Measurements from ENCODE around the gene CWH43. TPM values are rescaled to one million over a fixed set of nuclear protein-coding genes. Genes with fewer than 3 reads are reported as not detected.
"Not testable (repeated sequence)": the region's sequence is repeated elsewhere in the genome, so short reads cannot be mapped to it uniquely, and the experiment has no call there.

CWH43 gene
- total RNA-seq, 4 donors from 2014 or later, result 11.6 to 38.0 (median 20.8) TPM

DNA sequence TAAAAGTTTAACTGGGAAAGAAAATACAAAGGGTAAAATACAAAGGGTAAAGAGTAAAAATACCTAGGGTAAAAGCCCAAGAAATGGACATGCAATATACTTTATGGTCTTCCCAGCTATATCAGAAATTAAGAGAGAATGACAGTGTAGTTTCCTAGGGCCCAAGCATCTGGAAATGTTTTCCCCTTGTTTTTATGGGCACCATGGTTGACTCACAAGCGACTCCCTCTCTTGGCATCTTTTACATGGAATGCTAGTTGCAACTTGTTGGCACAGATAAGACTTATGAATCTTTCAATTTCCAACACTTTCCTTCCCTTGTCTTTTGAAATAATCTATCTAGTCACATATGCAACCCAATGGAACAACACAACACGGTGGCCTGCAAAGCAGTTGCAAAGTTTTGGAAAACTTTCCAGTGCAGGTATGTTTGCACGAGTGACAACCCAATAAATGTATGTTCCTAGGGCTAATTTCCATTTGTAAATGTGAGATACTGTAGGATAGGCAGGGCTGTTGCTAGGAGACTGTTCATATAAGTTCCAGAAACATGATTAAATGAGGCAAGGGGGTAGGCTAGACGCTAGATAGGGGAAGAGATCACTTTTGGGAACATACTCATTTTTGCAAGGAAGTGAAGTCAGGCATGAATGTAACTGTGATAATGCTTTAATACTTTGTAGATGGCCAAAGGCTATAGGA is 36.4 kb upstream of the CWH43 start:
- WGBS, 2 donors, result 37 to 59% methylated on average over 4 of the region's 4 CpGs
- intact Hi-C loops (cut with DNase I), result no loop called here
- H3K27ac ChIP-seq, result no peak overlapping the region

DNA sequence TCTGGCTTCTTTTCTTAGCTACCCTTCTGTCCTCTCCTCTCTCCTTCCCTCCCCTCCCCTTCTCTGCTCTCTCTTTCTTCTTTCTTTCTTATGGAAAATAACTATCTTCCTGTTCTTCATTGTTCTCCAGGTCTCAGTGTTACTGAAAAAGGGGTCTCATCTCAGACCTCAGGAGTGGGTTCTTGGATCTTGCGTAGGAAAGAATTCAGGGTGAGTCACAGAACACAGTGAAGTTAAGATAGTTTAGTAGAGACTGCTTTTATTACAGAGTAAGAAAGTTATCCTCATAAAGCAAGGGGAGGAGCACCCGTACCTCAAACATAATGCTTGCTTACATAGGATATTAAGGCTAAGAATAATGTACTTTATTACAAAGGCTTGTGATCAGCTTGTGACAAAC is 31.8 kb upstream of the CWH43 start:
- intact Hi-C loops (cut with DNase I), result no loop called here
- 74 to 79% methylated on average over 2 of the region's 2 CpGs for WGBS, 2 donors
- H3K27me3 ChIP-seq, result no peaks in the 10 kb centered on the region
- no peaks in the 10 kb centered on the region for H3K36me3 ChIP-seq
- H3K9me3 ChIP-seq, result no peaks in the 10 kb centered on the region
- H3K4me1 ChIP-seq, result peaks cover 0 to 13% (median 0%) of the 10 kb centered on the region in 3 donors
- TF ChIP-seq POLR2A (IDR thresholded peaks at IDR 0.05), result no peak
- TF ChIP-seq, protein P1, sequence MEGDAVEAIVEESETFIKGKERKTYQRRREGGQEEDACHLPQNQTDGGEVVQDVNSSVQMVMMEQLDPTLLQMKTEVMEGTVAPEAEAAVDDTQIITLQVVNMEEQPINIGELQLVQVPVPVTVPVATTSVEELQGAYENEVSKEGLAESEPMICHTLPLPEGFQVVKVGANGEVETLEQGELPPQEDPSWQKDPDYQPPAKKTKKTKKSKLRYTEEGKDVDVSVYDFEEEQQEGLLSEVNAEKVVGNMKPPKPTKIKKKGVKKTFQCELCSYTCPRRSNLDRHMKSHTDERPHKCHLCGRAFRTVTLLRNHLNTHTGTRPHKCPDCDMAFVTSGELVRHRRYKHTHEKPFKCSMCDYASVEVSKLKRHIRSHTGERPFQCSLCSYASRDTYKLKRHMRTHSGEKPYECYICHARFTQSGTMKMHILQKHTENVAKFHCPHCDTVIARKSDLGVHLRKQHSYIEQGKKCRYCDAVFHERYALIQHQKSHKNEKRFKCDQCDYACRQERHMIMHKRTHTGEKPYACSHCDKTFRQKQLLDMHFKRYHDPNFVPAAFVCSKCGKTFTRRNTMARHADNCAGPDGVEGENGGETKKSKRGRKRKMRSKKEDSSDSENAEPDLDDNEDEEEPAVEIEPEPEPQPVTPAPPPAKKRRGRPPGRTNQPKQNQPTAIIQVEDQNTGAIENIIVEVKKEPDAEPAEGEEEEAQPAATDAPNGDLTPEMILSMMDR (IDR thresholded peaks at IDR 0.05), result no peak
- no peak overlapping the region for H3K4me3 ChIP-seq
- DNase-seq, result no peak
- no peak overlapping the region for H3K27ac ChIP-seq

More for the DNA sequence above, 36.4 kb upstream of the CWH43 start:
- Histone ChIP-seq H3K9me3 (no peaks in the 10 kb centered on the region), H3K4me1 (peaks cover 0 to 26% (median 0%) of the 10 kb centered on the region in 3 donors), H3K4me3 (no peak overlapping the region), H3K36me3 (no peaks in the 10 kb centered on the region), H3K27me3 (no peaks in the 10 kb centered on the region)
- DNase-seq, result no peak
- TF ChIP-seq POLR2A (IDR thresholded peaks at IDR 0.05), result no peak
- TF ChIP-seq, protein P1 (IDR thresholded peaks at IDR 0.05), result no peak

DNA sequence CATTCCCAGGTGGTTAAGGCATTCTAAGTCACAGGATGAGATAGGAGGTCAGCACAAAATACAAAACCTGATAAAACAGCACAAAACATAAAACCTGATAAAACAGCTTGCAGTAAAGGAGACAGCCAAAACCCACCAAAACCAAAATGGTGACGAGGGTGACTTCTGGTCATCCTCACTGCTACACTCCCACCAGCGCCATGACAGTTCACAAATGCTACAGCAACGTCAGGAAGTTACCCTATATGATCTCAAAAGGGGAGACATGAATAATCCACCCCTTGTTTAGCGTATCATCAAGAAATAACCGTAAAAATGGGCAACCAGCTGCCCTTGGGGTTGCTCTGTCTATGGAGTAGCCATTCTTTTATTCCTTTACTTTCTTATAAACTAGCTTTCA is 28.7 kb upstream of the CWH43 start:
- H3K4me3 ChIP-seq; H3K9me3 ChIP-seq; H3K27ac ChIP-seq; DNase-seq; intact Hi-C loops (cut with DNase I); H3K27me3 ChIP-seq; H3K36me3 ChIP-seq: not testable (repeated sequence)
- WGBS, 2 donors, result 91 to 92% methylated on average over 5 of the region's 5 CpGs
- peaks cover 0 to 19% (median 0%) of the 10 kb centered on the region in 3 donors for H3K4me1 ChIP-seq

DNA sequence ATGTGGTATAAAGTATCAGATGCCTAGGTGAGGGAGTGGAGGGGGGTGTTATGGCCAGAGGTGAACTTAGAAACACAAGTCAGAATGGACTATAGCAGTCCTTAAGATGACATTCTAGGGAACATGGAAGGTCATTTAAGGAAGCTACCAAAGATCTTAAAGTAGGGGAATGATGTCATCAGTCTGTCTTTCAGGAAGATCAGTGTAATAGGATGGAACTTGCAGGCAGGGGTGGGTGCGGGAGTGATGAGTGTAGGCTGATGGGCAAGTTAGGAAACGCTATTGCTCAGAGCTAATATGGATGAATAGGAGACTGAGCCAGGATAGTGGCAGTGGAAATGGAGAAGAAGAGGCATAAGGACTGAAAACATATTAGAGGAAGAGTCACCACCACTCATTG is 27.5 kb upstream of the CWH43 start:
- no peaks in the 10 kb centered on the region for H3K27me3 ChIP-seq
- no peak overlapping the region for H3K4me3 ChIP-seq
- WGBS, 2 donors, result 63 to 69% methylated on average over 2 of the region's 2 CpGs
- intact Hi-C loops (cut with DNase I), result no loop called here
- no peaks in the 10 kb centered on the region for H3K36me3 ChIP-seq
- H3K9me3 ChIP-seq, result no peaks in the 10 kb centered on the region
- TF ChIP-seq POLR2A (IDR thresholded peaks at IDR 0.05), result no peak
- TF ChIP-seq, protein P1 (IDR thresholded peaks at IDR 0.05), result no peak
- no peak for DNase-seq
- peaks cover 0 to 26% (median 0%) of the 10 kb centered on the region in 3 donors for H3K4me1 ChIP-seq
- H3K27ac ChIP-seq, result no peak overlapping the region

DNA sequence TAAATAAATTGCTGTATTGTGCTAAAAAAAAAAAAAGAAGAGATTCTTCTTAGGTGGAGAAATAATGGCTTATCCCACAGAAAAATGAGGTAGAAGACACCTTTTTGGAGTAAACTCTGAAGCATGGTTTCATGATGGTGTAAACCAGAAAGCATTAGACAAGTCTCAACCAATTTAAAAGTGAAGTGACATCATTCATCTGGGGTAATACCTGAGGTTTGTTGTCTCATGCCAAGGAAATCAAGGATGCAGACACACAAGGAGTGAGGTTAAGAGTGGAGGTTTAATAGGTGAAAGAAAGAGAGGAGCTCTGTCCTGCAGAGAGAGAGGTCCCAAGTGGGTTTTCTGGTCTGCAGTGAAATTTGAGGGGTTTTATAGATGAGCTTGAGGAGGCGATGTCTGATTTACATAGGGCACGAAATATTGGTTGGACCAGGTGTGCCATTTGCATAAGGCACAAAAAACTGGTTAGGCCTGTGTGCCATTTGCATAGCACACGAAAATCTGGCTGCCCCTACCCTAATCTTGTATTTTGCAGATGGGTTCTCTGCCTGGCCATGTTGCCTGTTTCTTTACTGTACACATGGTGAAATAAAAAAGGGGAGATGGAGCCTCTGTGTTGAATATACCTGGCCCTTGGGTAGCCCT is 25.0 kb upstream of the CWH43 start:
- H3K36me3 ChIP-seq, result no peaks in the 10 kb centered on the region
- no peak overlapping the region for H3K27ac ChIP-seq
- DNase-seq, result no peak
- TF ChIP-seq, protein P1 (IDR thresholded peaks at IDR 0.05), result no peak
- TF ChIP-seq POLR2A (IDR thresholded peaks at IDR 0.05), result no peak
- no peak overlapping the region for H3K4me3 ChIP-seq
- intact Hi-C loops (cut with DNase I), result loop anchor here (5.0 kb wide), 2 partner anchors 179 to 384 kb away; partner anchors contain the start of gene FRYL
- H3K4me1 ChIP-seq, result peaks cover 0 to 20% (median 0%) of the 10 kb centered on the region in 3 donors
- H3K27me3 ChIP-seq, result no peaks in the 10 kb centered on the region
- no peaks in the 10 kb centered on the region for H3K9me3 ChIP-seq
- 49 to 64% methylated on average over 3 of the region's 3 CpGs for WGBS, 2 donors

Measured in esophagus squamous epithelium (tissue), 5 donors.